ENCODE measurements around the gene NELL1.

- no peak for TF ChIP-seq POLR2AphosphoS5 (IDR thresholded peaks at IDR 0.05)
- TF ChIP-seq, protein P1, sequence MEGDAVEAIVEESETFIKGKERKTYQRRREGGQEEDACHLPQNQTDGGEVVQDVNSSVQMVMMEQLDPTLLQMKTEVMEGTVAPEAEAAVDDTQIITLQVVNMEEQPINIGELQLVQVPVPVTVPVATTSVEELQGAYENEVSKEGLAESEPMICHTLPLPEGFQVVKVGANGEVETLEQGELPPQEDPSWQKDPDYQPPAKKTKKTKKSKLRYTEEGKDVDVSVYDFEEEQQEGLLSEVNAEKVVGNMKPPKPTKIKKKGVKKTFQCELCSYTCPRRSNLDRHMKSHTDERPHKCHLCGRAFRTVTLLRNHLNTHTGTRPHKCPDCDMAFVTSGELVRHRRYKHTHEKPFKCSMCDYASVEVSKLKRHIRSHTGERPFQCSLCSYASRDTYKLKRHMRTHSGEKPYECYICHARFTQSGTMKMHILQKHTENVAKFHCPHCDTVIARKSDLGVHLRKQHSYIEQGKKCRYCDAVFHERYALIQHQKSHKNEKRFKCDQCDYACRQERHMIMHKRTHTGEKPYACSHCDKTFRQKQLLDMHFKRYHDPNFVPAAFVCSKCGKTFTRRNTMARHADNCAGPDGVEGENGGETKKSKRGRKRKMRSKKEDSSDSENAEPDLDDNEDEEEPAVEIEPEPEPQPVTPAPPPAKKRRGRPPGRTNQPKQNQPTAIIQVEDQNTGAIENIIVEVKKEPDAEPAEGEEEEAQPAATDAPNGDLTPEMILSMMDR (IDR thresholded peaks at IDR 0.05), result no peak
Measured at GRCh38 chr11:20937826-20938225, 268.4 kb downstream of the NELL1 start.

Measured in prostate gland (tissue), 2 donors.